HG03103 (cell line): ENCODE data around the gene TBK1.
"Not testable (repeated sequence)": the region's sequence is repeated elsewhere in the genome, so short reads cannot be mapped to it uniquely, and the experiment has no call there.

Experiments
- ATAC-seq: cut with Tn5 transposase; IDR thresholded peaks from one replicate; pipeline ENCODE4 v1.9.1; 2021; ENCODE audit warnings: low read depth; ENCODE audit not compliant: unreplicated experiment

The TBK1 gene

DNA sequence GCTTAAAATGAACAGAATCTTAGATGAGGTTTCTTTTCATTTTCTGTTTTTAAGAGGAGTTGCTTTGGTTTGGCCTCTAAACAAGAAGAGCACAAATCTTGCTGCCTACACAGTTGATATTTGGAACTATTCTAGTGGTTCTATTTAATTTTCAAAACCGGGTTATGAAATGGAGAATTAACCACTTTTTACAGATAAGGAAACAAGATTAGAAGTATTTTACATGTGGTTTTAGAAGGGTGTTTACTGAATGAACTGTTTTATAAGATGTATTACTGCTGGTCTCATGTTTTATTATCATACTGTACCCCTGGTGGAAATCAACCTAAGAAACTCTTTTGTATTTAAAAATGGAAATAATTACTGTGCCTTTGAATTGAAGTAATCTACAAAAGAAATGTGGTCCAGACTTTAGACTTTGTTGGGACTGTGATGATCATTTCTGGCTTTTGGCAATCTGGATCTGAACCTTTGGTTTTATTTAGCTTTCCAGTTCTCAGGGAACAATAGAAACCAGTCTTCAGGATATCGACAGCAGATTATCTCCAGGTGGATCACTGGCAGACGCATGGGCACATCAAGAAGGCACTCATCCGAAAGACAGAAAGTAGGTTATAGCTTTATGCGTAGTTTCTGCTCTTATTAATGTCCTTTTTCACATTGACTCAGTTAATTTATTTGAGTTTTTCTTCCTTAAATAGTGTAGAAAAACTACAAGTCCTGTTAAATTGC, 43.2 kb downstream of the TBK1 start:
- no peak for ATAC-seq

DNA sequence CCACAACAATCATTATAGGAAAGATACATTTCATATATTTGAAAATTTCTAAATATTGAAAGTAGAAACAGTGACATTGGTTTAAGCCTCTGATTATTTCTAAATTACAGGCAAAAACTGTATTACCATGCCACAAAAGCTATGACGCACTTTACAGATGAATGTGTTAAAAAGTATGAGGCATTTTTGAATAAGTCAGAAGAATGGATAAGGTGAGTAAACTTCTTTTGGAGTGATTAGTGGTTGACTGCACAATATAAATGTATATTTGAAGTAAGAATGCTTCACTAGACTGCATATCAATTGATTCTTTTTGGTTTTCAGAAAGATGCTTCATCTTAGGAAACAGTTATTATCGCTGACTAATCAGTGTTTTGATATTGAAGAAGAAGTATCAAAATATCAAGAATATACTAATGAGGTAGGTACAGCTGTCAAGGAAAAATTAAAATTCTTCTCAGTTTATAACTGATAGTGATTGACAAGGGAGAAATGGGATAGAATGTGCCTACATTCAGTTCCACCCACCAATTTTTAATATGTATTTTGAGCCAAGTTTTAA, 45.0 kb downstream of the TBK1 start:
- ATAC-seq = no peak

DNA sequence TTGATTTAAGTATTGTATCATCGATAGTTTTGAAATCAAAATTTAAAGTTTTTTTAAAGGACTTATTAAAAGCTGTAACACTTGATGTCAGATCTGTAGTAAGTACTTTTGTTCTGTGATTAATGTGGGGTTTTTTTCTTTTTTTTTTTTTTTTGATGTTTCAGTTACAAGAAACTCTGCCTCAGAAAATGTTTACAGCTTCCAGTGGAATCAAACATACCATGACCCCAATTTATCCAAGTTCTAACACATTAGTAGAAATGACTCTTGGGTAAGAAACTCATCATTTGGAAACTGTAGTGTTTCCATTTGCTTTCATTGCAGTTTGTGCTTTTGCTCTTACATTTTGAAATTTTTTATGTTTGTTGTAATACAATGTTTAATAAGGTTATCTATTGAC, 45.6 kb downstream of the TBK1 start:
- no peak for ATAC-seq

DNA sequence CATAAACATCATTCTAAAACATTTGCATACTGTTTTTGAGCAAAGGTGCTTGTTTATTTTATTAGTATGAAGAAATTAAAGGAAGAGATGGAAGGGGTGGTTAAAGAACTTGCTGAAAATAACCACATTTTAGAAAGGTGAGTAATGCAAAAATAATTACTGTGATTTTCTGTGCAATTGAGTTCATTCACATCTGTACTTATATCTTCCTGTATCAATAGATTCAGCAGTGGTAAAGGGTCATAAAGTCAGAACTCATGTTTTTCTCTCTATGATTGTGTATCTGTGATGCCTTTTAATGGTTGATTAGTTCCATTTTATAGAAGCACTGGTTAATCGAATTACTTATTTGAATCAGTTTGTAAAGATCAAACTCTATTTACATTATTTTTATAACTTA, 46.0 kb downstream of the TBK1 start:
- no peak for ATAC-seq

DNA sequence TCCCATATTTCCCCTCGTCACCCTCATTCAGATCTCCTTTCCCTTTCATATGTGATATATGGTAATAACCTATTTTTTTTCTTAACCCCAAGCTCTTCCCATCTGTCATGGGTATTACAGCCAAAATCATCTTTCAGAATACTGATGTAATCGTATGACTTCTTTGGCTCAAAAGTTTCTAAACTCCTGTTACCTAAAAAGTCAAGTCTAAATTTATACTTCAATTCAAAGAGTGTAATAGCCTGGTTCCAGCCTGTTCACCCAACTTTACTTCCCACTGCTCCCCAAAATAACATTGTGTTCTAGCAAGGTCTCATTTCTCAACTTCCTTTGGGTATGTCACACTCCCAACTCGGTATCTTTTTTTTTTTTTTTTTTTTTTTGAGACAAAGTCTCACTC, 48.5 kb downstream of the TBK1 start:
- no peak for ATAC-seq

DNA sequence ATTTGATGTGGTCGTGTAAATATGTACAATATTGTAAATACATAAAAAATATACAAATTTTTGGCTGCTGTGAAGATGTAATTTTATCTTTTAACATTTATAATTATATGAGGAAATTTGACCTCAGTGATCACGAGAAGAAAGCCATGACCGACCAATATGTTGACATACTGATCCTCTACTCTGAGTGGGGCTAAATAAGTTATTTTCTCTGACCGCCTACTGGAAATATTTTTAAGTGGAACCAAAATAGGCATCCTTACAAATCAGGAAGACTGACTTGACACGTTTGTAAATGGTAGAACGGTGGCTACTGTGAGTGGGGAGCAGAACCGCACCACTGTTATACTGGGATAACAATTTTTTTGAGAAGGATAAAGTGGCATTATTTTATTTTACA, 49.6 kb downstream of the TBK1 start:
- ATAC-seq = no peak

DNA sequence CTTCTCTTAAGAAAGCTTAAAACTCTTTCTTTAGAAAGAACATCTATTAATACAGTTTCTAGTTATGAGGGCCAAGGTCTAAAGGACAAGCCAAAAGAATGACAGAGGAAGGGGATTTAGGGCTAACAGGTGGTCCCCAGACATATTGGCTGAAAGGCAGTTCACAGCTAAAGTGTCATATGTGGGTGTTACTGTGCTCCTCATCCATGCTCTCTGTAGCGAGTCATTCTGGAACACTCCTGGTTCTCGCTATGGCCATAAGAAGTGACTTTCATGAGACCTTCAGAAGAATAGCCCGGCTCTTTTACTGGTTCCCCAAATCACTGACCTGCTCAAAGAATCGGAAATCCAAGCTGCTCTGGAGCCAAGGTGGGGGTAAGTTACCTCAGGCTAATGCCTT, 55.0 kb downstream of the TBK1 start:
- ATAC-seq = no peak

DNA sequence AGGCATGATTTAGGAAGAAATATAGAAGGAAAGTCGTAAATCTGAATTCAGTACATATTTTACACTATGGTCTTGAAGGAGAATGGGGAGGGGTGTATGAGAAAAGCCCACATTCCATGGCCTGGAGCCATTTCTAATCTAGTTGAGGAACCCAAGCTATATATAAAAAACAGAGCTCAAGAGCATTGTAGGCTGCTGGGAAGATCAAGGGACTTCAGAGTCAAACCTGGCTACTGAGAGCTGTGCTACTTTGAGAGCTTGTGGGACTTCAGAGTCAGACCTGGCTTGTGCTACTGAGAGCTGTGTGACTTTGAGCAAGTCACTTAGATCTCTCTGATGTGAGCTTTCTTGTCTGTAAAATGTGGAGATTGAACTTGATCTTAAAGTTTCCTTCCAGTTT, 58.7 kb downstream of the TBK1 start:
- ATAC-seq = no peak

DNA sequence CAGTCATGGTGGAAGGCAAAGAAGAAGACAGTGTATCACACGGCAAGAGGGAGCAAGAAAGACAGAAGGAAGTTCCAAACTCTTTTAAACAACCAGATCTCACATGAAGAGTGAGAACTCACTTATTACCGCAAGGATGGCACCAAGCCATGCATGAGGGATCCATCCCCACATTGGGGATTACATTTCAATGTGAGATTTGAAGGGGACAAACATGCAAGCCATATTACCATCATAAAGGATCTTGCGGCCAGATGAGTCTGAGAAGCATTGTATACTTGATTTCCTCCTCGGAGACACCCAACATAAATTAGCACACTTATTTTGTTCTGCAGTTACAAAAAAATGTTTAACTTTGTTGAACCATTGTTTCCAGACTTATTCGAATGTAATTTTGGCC, 66.5 kb downstream of the TBK1 start:
- no peak for ATAC-seq

DNA sequence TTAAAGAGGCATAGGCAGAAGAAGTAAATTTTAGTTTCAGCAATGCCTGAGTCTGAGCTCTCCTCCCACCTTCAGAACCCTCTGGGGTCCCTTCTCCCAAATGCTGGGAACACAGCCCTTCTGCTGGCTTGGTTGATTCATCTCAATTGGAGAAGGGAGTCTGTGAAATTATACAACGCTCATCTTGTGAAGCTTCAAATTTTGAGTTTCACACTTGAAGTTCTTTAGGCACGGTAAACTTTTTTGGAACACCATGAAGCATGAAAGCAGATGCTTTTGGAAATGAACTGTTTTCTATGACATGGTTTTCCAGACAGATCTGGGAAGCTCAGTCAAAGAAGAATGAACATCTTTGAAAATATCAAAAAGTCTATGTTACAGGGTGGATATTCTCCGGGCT, 69.9 kb downstream of the TBK1 start:
- ATAC-seq = no peak

DNA sequence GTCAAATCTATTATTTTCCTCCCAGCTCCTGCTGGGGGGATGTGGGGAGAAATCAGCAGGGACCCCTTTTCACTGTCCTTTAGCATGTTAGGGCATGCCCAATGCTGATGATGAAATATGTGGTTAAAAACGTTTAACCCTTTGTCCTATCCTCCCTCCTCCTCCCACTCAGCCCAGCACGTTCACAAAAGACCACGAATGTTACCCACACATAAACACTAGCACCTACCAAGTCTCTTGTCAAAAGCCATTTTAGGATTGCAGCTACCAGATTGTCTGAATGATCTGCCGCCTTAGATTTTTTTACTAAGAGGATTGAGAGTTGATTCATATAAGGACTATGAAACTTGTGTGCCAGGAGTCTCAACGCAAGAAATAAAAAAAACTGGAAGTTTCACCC, 70.4 kb downstream of the TBK1 start:
- ATAC-seq = no peak

DNA sequence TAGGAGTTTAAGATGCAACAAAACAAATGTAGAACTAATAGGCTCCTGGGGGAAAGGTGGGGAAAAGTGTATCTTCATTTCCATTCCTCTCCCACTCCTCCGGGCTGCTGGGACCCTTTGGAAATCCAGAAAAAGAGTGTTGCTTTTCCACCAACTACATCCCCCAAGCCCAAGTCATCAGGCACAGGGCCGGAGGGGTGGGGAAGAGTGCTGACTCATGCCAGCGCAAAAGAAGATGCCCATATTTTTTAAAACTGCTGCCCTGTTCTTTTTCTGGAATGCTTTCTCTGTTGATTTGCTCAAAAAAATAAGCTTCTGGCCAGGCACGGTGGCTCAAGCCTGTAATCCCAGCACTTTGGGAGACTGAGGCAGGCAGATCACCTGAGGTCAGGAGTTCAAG, 70.9 kb downstream of the TBK1 start:
- no peak for ATAC-seq

DNA sequence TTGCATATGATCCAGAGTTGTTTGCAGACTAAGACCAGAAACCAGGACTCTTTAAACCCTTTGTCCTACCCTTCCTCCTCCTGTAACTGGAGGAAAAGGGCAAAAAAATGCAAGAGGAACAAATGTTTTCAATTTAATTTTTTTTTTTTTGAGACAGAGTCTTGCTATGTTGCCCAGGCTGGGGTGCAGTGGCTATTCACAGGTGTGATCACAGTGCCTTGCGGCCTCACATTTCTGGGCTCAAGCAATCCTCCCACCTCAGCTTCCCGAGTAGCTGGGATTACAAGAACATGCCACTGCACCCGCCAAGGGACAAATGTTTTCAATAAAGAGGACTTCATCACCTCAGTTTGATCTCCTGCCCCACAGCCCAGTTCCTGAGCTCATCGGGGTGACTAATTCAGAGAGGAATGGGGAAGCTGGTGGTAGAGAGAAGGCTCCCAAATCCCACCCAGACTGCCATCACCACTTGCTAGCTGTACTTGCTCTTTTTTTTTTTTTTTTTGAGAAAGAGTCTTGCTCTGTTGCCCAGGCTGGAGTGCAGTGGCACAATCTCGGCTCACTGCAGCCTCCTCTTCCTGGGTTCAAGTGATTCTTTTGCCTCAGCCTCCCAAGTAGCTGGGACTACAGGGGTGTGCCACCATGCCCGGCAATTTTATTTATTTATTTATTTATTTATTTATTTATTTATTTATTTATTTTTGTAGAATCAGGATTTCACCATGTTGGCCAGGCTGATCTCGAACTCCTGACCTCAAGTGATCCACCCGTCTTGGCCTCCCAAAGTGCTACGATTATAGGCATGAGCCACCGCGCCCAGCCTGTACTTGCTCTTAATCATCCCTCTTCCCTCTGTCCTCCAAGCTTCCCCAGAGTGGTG, 71.9 kb downstream of the TBK1 start:
- ATAC-seq = not testable (repeated sequence)

DNA sequence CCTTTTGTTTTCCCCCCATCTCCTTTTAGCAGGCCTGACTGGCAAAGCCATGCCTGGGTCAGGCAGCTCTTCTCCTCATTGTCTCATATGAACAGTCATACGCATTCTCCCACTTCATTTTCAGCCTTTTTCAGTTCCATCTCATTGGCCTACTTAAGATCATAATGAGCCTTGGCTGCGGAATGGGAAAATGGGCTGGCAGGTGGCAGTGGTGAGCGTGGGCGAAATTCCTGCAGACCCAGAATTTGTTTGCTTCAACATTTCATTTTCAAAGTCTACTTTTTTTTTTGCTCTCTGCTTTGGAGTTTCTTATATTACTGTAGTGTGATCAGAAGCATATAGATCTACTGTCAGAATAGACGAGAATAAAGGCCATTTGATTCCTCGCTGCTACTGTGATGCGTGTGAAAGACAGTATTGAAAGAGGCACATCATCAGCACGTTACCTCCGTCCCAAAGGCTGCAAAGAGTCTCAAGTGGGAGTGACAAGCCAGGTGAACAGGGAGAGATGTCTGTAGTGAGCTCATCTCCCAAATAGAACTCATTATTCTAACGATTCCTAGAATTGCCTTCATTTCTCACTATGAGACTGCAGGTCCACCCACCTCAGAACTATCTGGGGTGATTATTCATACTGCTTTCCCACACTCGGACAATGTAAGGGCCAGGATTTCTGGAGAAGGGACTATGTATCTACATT, 73.7 kb downstream of the TBK1 start:
- ATAC-seq = no peak

DNA sequence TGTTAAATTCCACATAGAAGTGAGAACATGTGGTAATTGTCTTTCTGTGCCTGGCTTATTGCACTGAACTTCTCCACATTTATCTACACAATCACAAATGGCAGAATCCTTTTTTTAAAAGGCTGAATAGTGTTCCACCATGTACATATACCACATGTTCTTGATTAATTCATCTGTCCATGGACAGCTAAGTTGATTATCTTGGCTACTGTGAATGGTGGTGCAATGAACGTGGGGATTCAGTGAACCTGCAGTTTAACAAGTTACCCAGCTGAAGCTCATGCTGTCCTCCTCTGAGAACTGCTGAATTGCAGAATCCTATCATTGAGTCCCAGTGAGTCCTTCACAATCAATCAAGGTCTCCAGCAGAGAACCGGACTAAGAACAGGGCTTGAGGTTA, 74.9 kb downstream of the TBK1 start:
- no peak for ATAC-seq

DNA sequence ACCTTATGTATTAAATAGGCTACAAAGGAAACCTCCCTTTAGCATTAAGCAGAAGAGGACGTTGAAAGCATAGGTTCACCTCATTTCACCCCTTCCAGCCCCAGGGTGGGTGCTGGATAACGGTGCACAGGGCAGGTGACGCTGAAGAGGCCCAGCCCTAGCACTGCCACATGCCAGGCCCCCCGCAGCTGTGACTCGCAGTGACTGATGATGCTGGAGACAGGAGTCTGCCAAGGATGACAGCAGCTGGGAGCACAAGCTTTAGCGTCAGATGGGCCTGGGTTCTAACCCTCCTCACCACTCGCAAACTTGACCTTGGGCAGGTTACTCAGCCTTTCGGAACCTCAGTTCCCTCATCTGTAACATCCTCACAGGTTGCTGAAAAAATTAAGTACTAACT, 76.7 kb downstream of the TBK1 start:
- ATAC-seq = no peak

DNA sequence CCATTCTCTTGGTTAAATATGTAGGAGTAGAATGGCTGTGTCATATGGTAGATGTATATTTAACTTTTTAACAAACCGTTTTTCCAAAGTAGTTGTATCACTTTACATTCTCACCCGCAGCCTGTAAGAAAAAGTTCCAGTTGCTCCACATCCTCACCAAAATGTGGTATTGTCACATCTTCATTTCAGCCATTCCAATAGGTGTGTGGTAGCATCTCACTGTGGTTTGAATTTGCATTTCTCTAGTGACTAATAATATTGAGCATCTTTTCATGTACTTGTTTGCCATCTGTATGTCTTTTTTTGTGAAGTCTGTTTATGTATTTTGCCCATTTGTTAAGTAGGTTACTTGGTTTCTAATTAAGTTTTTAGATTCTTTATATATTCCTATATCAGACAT, 78.6 kb downstream of the TBK1 start:
- ATAC-seq = no peak

DNA sequence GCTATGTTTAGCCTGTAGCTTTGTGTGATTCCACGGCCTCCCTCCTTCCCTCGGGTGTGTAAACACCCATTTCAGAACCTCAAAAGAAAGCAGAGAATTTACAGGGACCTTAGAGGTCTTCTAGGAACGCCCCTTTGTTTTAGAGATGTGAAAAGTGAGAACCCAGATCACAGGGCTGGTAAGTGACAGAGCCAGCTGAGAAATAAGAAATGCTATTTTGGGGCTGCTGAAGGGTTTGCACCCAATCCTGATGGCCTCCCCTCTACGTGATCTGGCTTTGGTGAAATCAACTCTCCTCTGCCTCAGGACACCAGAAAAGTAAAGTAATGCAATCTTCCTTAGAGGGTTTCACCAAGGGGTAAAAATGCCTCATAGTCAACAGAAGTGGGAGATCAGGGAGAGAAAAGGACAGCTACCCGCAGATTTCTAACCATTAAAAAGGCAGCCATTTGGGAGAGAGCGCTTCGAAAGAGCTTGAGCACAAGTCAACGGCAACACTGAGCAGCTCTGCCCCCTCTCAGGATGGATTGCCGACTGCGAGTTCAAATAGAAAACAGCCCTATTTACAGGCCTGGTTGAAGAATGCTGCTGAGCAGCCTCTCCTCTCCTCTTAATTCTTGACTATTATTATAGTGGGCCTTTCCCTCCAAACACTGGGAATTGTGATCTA, 79.9 kb downstream of the TBK1 start:
- no peak for ATAC-seq

DNA sequence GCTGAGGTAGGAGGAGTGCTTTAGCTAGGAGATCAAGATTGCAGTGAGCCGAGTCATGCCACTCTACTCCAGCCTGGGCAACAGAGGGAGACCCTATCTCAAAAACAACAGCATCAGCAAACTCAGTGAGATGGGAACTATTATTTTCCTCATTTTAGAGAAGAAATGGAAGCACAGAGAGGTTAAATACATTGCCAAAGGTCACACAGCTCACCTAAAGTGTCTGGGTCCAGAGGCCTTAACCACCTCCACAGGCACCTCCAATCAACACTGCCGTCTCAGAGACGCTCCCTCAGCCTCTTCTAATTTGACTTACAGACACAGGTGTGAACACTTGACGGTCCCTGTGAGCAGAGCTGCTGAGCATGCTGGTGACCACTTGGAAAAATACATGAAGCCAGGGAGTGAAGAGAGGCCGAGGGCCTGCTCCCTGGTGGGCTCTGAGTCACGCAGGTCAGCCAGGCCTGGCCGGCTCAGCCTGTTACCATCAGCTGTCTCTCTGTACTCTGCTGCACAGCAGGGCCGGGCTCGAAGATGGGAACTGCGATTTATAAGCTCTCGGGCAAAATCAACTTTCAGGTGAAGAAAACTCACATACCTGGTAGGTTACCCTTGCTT, 80.9 kb downstream of the TBK1 start:
- no peak for ATAC-seq

DNA sequence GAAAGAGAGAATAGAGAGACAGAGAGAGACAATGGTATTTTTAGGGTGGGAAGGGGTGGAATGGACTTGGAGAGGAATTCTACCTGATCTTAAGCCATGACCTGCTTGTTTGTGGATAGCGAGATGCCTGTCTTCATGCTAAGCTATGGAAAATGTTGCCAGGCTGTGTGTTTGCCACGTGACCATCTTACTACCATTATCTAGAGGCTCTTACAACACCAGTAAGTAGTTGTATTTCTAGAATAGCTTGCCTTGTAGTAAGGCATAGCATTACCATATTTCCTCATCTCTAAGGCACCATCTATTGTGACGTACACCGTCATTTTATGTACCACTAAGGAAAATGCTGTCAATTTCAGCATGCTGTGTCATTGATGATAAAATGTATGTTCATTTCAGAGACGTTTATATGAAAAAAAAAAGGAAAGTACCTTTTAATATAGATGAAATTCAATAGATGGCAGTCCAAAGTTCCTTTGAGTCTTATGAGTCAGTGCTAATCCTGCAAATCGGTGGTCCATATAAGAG, 82.8 kb downstream of the TBK1 start:
- no peak for ATAC-seq
